PC-9 (cell line): ENCODE results near the gene RTL1. TPM values are rescaled to one million over a fixed set of nuclear protein-coding genes. Genes with fewer than 3 reads are reported as not detected.

Source experiments
- BruUV-seq: library from RNA; stranded (reverse); fragments of 400-500 nt; replicated peaks from 2 replicates; lab custom pipeline; 2021; lab: Mats Ljungman, UMichigan
- CTCF ChIA-PET: fragments of 300-600 bp; sonication (Branson Sonifier 250); formaldehyde crosslinking; loops from one replicate; lab custom pipeline; 2022; ENCODE audit warnings: antibody characterized with exemption; lab: Charles Lee
- POLR2A ChIA-PET: fragments of 300-600 bp; sonication (Branson Sonifier 250); formaldehyde crosslinking; loops from one replicate; lab custom pipeline; 2022; ENCODE audit warnings: antibody characterized with exemption; ENCODE audit not compliant: unreplicated experiment; lab: Charles Lee
- DNase-seq, 2 experiments: peaks; one replicate each; pipeline versions ENCODE4 v3.0.0 to v3.0.0-alpha.2; 2015 to 2022; ENCODE audit warnings: mixed read lengths in 1 of 2
- H2AFZ ChIP-seq: fragments of 200-600 bp; sonication (generic); 2 replicates; pipeline ENCODE4 v1.8.1; 2017; ENCODE audit warnings: antibody characterized with exemption
- H3F3A ChIP-seq: fragments of 200-600 bp; sonication (generic); 2 replicates; pipeline ENCODE4 v1.8.1; 2017; ENCODE audit warnings: antibody characterized with exemption, mild to moderate bottlenecking, low read depth; ENCODE audit not compliant: insufficient read depth
- H3K27ac ChIP-seq: fragments of 200-600 bp; sonication (generic); 2 replicates; pipeline ENCODE4 v1.6.1; 2016; ENCODE audit warnings: mixed run types
- H3K27me3 ChIP-seq: fragments of 200-600 bp; sonication (generic); 2 replicates; pipeline ENCODE4 v1.6.1; 2016; ENCODE audit warnings: low read depth, mixed run types; ENCODE audit not compliant: insufficient read depth
- H3K36me3 ChIP-seq: fragments of 200-600 bp; sonication (generic); 2 replicates; pipeline ENCODE4 v1.6.1; 2016; ENCODE audit warnings: low read depth, mixed run types
- H3K4me1 ChIP-seq: fragments of 200-600 bp; sonication (generic); replicated peaks from 2 replicates; pipeline ENCODE4 v1.6.1; 2016; ENCODE audit warnings: mixed run types; ENCODE audit not compliant: insufficient read depth
- H3K4me2 ChIP-seq: fragments of 200-600 bp; sonication (generic); 2 replicates; pipeline ENCODE4 v1.6.1; 2017; ENCODE audit warnings: mixed run types
- H3K4me3 ChIP-seq: fragments of 200-600 bp; sonication (generic); 2 replicates; pipeline ENCODE4 v1.6.1; 2016; ENCODE audit warnings: mixed run types
- H3K79me2 ChIP-seq: fragments of 200-600 bp; sonication (generic); 2 replicates; pipeline ENCODE4 v1.6.1; 2017; ENCODE audit warnings: low read depth, mixed run types
- H3K9me2 ChIP-seq: fragments of 200-600 bp; sonication (generic); 2 replicates; pipeline ENCODE4 v1.8.1; 2017; ENCODE audit warnings: mild to moderate bottlenecking; ENCODE audit not compliant: insufficient read depth
- H3K9me3 ChIP-seq: fragments of 200-600 bp; sonication (generic); 2 replicates; pipeline ENCODE4 v1.8.1; 2016; ENCODE audit warnings: low read depth; ENCODE audit not compliant: insufficient read depth
- H4K20me1 ChIP-seq: fragments of 200-600 bp; sonication (generic); 2 replicates; pipeline ENCODE4 v1.8.1; 2017; ENCODE audit not compliant: insufficient read depth
- EZH2 ChIP-seq: fragments of 200-600 bp; sonication (generic); IDR thresholded peaks from 2 replicates; pipeline ENCODE4 v1.8.0; 2017; ENCODE audit warnings: antibody characterized with exemption, low read depth
- intact Hi-C: fragments of 100-400 bp; cut with micrococcal nuclease; formaldehyde crosslinking; loops from one replicate; pipeline ENCODE4 v1.10.0; 2022; ENCODE audit not compliant: unreplicated experiment
- total RNA-seq: library from RNA; stranded (reverse); gene quantifications from 2 replicates; pipeline ENCODE4 v1.2.3, GENCODE V29; 2021
- TF ChIP-seq, protein P1 (sequence below): fragments of 200-600 bp; sonication (generic); conservative IDR thresholded peaks from 2 replicates; pipeline ENCODE4 v1.6.1; 2017; ENCODE audit warnings: mixed run types, antibody characterized with exemption, mild to moderate bottlenecking, moderate library complexity

Gene RTL1
- total RNA-seq, 1 experiment from 2014 or later, result not detected

DNA sequence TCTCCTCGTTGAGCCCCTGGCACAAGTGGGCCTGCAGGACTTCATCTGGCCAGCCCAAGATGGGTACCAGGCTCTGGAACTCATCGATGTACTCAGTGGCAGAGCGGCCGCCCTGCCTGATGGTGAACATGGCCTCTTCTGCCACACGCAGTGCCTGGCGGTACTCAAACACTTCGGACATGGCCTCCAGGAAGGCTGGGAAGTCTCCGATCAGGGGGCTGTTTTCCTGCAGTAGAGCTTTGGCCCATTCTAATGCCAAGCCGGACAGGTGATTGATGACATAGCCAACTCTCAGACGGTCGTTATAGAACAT is 19.8 kb downstream of the RTL1 start:
- no peak for DNase-seq
- Histone ChIP-seq H3K4me1 (no peaks in the 10 kb centered on the region), H3K9me2 (no peaks in the 10 kb centered on the region), H3K79me2 (no peaks in the 10 kb centered on the region), H3K4me3 (no peak overlapping the region), H3K36me3 (no peaks in the 10 kb centered on the region), H4K20me1 (no peaks in the 10 kb centered on the region), H3F3A (no peaks in the 10 kb centered on the region), H3K27ac (no peak overlapping the region), H3K9me3 (no peaks in the 10 kb centered on the region), H3K4me2 (no peak overlapping the region), H2AFZ (no peak overlapping the region), H3K27me3 (peaks cover 62% of the 10 kb centered on the region)
- CTCF ChIA-PET, result no interaction called here
- intact Hi-C loops, result no loop called here
- no TSS peak for BruUV-seq
- TF ChIP-seq, protein P1, sequence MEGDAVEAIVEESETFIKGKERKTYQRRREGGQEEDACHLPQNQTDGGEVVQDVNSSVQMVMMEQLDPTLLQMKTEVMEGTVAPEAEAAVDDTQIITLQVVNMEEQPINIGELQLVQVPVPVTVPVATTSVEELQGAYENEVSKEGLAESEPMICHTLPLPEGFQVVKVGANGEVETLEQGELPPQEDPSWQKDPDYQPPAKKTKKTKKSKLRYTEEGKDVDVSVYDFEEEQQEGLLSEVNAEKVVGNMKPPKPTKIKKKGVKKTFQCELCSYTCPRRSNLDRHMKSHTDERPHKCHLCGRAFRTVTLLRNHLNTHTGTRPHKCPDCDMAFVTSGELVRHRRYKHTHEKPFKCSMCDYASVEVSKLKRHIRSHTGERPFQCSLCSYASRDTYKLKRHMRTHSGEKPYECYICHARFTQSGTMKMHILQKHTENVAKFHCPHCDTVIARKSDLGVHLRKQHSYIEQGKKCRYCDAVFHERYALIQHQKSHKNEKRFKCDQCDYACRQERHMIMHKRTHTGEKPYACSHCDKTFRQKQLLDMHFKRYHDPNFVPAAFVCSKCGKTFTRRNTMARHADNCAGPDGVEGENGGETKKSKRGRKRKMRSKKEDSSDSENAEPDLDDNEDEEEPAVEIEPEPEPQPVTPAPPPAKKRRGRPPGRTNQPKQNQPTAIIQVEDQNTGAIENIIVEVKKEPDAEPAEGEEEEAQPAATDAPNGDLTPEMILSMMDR, result no peak
- no peak for TF ChIP-seq EZH2
- POLR2A ChIA-PET, result no interaction called here

DNA sequence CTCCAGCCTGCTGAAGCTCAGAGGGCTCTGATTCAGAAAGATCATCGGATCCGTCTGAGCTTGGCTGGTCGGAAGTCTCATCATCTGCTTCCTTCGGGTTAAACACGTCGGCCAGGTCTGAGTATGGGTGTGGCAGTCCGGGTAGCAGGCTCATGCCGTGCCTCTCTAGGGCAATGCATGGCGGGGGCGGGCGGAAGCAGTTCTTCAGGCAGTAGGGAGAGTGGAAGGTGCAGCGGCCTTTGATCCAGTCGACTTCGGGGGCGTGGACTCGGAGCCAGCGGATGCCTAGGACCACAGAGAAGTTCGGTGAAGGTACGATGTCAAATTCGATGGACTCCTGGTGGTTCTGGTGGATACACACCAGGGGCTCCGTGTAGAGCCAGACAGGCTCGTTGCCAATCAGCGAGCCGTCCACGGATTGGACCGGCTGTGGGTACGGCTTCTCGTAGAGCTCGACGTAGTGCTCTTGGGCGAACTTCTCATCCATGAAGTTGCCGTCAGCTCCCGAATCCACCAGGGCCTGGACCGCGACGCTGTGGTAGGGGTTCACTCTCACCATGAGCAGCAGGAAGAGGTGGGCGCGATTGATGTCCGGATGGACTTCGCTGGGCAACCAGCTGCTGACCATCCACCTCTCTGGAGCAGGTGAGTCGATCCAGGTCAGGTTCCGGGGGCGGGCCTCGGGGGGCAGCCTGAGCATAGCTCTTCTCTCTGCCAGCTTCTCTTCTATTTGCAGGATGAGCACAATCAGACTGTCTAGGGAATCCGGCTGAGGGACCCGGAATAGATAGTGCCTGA is 20.3 kb downstream of the RTL1 start:
- Histone ChIP-seq H3K27ac (no peak overlapping the region), H3K4me1 (no peaks in the 10 kb centered on the region), H3K27me3 (peaks cover 58% of the 10 kb centered on the region), H3K36me3 (no peaks in the 10 kb centered on the region), H3K4me2 (no peak overlapping the region), H3F3A (no peaks in the 10 kb centered on the region), H3K79me2 (no peaks in the 10 kb centered on the region), H2AFZ (no peak overlapping the region), H3K9me2 (no peaks in the 10 kb centered on the region), H3K9me3 (no peaks in the 10 kb centered on the region), H3K4me3 (no peak overlapping the region), H4K20me1 (no peaks in the 10 kb centered on the region)
- intact Hi-C loops, result no loop called here
- no peak for DNase-seq
- CTCF ChIA-PET, result no interaction called here
- no TSS peak for BruUV-seq
- TF ChIP-seq, protein P1, result no peak
- no peak for TF ChIP-seq EZH2
- POLR2A ChIA-PET, result no interaction called here

DNA sequence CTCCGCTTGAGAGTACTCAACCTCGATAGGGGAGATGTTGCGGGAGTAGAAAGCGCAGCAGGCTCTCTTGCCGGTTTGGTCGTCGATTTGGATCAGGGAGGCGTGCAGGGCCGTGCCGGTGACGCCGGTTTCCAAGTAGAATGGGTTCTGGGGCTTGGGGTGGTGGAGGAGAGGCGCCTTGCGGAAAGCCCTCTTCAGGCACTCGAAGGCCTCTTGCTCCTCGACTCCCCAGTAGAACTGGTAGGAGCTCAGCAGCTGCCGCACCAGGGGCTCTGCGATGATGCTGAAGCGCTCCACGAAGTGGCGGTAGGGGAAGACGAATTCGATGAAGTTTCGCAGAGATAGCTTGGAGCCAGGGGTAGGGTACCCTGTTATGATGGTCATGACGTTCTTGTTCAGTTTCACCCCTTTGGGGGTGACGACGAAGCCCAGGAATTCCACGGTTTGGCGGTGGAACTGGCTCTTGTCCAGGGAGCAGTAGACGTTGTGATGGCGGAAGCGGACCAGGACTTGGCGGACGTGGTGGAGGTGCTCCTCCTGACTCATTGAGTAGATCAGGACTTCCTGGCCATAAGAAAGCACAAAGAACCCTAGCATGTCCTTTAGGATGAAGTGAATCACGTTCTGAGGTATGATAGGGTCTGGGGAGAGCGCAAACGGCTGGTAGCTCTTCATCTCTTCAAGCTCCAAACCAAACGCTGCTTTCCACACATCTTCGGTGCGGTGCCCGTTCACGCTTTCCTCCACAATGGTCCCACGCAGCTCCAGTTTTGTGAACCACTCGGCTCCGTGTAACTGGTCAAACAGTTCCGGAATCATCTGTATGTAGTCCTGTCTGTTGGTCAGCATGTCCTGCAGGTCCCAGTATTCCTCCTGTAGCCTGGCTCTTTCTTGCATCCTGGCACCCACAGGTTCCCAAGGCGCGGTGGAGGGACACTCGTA is 21.2 kb downstream of the RTL1 start:
- no peak overlapping the region for H3K4me3 ChIP-seq
- no peaks in the 10 kb centered on the region for H3K4me1 ChIP-seq
- no peaks in the 10 kb centered on the region for H3K79me2 ChIP-seq
- H2AFZ ChIP-seq, result no peak overlapping the region
- intact Hi-C loops, result no loop called here
- ChIA-PET CTCF (no interaction called here), POLR2A (no interaction called here)
- H3K9me2 ChIP-seq, result no peaks in the 10 kb centered on the region
- TF ChIP-seq, protein P1, result no peak
- no peak for TF ChIP-seq EZH2
- no TSS peak for BruUV-seq
- no peaks in the 10 kb centered on the region for H3K9me3 ChIP-seq
- DNase-seq, result no peak
- no peak overlapping the region for H3K27ac ChIP-seq
- H3K27me3 ChIP-seq, result peaks cover 53% of the 10 kb centered on the region
- no peaks in the 10 kb centered on the region for H4K20me1 ChIP-seq
- H3K36me3 ChIP-seq, result no peaks in the 10 kb centered on the region
- H3F3A ChIP-seq, result no peaks in the 10 kb centered on the region
- no peak overlapping the region for H3K4me2 ChIP-seq
